Sigmoid colon (tissue), 7 donors: ENCODE measurements around the gene SOX12. TPM values are rescaled to one million over a fixed set of nuclear protein-coding genes. Genes with fewer than 3 reads are reported as not detected.

Experiments used
- DNase-seq: peaks from one replicate; pipeline ENCODE4 v3.0.0-alpha.2; 2019
- H3K27ac ChIP-seq, 4 donors: fragments of 200-600 bp; sonication (generic); one replicate each; pipeline ENCODE4 v1.5.1; 2016 to 2019; ENCODE audit warnings: mild to moderate bottlenecking in 1 of 4
- H3K27me3 ChIP-seq, 3 donors: fragments of 200-600 bp; sonication (generic); one replicate each; pipeline ENCODE4 v1.5.1; 2019; ENCODE audit warnings: mild to moderate bottlenecking in 1 of 3
- H3K36me3 ChIP-seq, 4 donors: fragments of 200-600 bp; sonication (generic); one replicate each; pipeline ENCODE4 v1.5.1; 2016 to 2019
- H3K4me1 ChIP-seq, 4 donors: fragments of 200-600 bp; sonication (generic); one replicate each; pipeline ENCODE4 v1.5.1; 2017 to 2019
- H3K4me3 ChIP-seq, 4 donors: fragments of 200-600 bp; sonication (generic); one replicate each; pipeline ENCODE4 v1.5.1; 2017 to 2019; ENCODE audit warnings: mild to moderate bottlenecking in 2 of 4, moderate library complexity in 1 of 4
- H3K9me3 ChIP-seq, 4 donors: fragments of 200-600 bp in 3 of 4; sonication (generic) in 3 of 4; one replicate each; pipeline versions ENCODE4 v1.5.1 to v1.6.1; 2013 to 2019
- EP300 ChIP-seq, 4 donors: sonication (generic); formaldehyde crosslinking; IDR thresholded peaks; one replicate each; pipeline ENCODE4 v1.6.1; 2017; ENCODE audit warnings: antibody characterized with exemption in 4 of 4
- POLR2A ChIP-seq, 2 donors: fragments of 450-650 bp; IDR thresholded peaks; one replicate each; pipeline ENCODE4 v1.6.1; 2016; ENCODE audit warnings: antibody characterized with exemption in 2 of 2, mild to moderate bottlenecking in 2 of 2, moderate library complexity in 2 of 2
- POLR2AphosphoS5 ChIP-seq, 4 donors: sonication (generic); formaldehyde crosslinking; IDR thresholded peaks; one replicate each; pipeline ENCODE4 v1.6.1; 2017; ENCODE audit warnings: antibody characterized with exemption in 4 of 4
- WGBS, 2 donors: extraction: QIAGEN DNeasy Blood & Tissue Kit; methylation state at CpG; one replicate each; pipeline ENCODE4 v1.1.7; 2013; 5-methylcytosine and 5-hydroxymethylcytosine counted together
- intact Hi-C: fragments of 100-400 bp; cut with DNase I; formaldehyde crosslinking; loops from one replicate; pipeline ENCODE4 v1.15.1; 2023
- polyA plus RNA-seq, 3 donors: library from polyadenylated mRNA; stranded (reverse); fragments of 200-250 nt; gene quantifications; one replicate each; pipeline ENCODE4 v1.2.3, GENCODE V29; 2013
- total RNA-seq, 4 donors: library from RNA; depleted of rRNA; stranded (reverse); fragments of >200 nt; gene quantifications; one replicate each; pipeline ENCODE4 v1.1.0, GENCODE V29; 2016
- TF ChIP-seq, protein P1 (sequence below), 4 experiments: fragments of 450-650 bp in 3 of 4; fragments of 200-600 bp in 1 of 4; IDR thresholded peaks; one replicate each; pipeline ENCODE4 v1.5.1; 2016 to 2019; ENCODE audit warnings: antibody characterized with exemption in 4 of 4, mild to moderate bottlenecking in 3 of 4, moderate library complexity in 2 of 4
- donor health status: healthy with polysubstance abuse.
- donor health status: Bipolar disorder and iron deficiency.
- donor health status: healthy.

The SOX12 gene
- total and polyA plus RNA-seq, 7 donors = 1.2 to 9.7 (median 3.9) TPM

DNA sequence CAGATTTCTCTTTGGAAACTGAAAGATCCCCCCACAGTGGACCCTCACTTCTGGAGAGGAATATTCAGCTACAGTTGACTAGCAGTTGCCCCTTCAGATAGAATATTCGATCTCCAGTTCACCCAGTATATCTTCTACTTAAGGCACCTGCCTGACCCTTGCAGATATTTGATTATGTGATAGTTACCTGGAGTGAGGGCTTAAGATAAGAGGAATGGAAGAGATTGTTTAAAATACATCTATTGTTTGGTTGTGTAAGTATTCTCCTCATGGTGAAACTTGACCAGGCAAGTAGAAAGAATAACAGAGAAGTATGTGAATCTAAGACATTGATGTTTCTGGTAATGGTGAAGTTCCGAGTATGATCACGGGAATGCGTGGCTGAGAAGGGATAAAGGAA lies 29.5 kb upstream of the SOX12 start:
- H3K27me3 ChIP-seq = no peaks in the 10 kb centered on the region
- H3K4me1 ChIP-seq = peaks cover 0 to 39% (median 36%) of the 10 kb centered on the region in 4 donors
- H3K27ac ChIP-seq = no peak overlapping the region
- intact Hi-C loops = no loop called here
- WGBS, 2 donors = 93 to 95% methylated on average over 4 of the region's 4 CpGs
- TF ChIP-seq, protein P1, sequence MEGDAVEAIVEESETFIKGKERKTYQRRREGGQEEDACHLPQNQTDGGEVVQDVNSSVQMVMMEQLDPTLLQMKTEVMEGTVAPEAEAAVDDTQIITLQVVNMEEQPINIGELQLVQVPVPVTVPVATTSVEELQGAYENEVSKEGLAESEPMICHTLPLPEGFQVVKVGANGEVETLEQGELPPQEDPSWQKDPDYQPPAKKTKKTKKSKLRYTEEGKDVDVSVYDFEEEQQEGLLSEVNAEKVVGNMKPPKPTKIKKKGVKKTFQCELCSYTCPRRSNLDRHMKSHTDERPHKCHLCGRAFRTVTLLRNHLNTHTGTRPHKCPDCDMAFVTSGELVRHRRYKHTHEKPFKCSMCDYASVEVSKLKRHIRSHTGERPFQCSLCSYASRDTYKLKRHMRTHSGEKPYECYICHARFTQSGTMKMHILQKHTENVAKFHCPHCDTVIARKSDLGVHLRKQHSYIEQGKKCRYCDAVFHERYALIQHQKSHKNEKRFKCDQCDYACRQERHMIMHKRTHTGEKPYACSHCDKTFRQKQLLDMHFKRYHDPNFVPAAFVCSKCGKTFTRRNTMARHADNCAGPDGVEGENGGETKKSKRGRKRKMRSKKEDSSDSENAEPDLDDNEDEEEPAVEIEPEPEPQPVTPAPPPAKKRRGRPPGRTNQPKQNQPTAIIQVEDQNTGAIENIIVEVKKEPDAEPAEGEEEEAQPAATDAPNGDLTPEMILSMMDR (IDR thresholded peaks at IDR 0.05) = no peak
- TF ChIP-seq EP300 (IDR thresholded peaks at IDR 0.05) (no peak), POLR2A (IDR thresholded peaks at IDR 0.05) (no peak), POLR2AphosphoS5 (IDR thresholded peaks at IDR 0.05) (no peak)
- no peak overlapping the region for H3K4me3 ChIP-seq
- no peak for DNase-seq
- no peaks in the 10 kb centered on the region for H3K9me3 ChIP-seq
- no peaks in the 10 kb centered on the region for H3K36me3 ChIP-seq

DNA sequence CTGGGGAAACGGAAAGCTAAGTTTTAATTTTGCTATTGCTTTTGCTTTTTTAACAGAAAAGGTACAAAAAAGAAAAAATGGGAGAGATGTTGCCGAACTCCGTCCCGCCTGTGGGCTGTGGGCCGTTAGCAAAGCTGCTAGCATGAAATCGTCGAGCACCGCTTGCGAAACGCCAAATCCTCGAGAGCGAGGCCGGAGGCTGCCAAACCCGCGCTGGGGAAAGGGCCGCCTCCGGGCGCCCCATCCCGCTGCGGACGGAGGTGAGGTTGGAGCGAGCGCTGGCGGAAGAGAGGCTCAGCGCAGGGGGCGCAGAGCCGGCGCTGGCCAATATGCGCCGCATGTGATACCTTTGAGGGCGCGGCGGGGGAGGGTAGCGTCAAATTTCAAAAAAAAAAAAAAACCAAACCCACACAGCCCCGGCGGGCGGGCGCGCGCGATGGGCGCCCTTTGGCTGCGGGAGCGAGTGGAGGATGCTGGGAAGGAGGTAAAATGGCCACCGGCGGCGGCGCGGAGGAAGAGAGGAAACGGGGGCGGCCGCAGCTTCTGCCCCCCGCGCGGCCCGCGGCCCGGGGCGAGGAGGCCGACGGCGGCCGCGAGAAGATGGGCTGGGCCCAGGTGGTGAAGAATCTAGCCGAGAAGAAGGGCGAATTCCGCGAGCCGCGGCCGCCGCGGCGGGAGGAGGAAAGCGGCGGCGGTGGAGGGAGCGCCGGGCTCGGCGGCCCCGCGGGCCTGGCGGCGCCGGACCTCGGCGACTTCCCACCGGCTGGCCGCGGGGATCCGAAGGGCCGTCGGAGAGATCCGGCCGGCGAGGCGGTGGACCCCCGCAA lies 28.0 kb upstream of the SOX12 start, which contains the start of gene ZCCHC3:
ZCCHC3 (plus strand) TSS at position 473 of the 827 bp plus-strand sequence; CDS start at position 490, 17 bp downstream.
- TF ChIP-seq EP300 (IDR thresholded peaks at IDR 0.05) (peak in 2 of 4 donors; percentile 11 to 35), POLR2AphosphoS5 (IDR thresholded peaks at IDR 0.05) (peak; percentile 56 to 87 (median 79)), POLR2A (IDR thresholded peaks at IDR 0.05) (peak in 1 of 2 donors; percentile 17)
- TF ChIP-seq, protein P1 (IDR thresholded peaks at IDR 0.05) = no peak
- Histone ChIP-seq H3K4me3 (peak within 1 kb of the TSS; percentile 73 to 95 (median 80)), H3K4me1 (peaks cover 0 to 45% (median 43%) of the 10 kb centered on the region in 4 donors), H3K9me3 (no peaks in the 10 kb centered on the region), H3K27ac (peak within 1 kb of the TSS; percentile 94 to 98 (median 97)), H3K36me3 (no peaks in the 10 kb centered on the region), H3K27me3 (no peaks in the 10 kb centered on the region)
- 0 to 1% methylated on average over 99 of the region's 99 CpGs for WGBS, 2 donors
- intact Hi-C loops = no loop called here
- DNase-seq = peak; percentile 96

DNA sequence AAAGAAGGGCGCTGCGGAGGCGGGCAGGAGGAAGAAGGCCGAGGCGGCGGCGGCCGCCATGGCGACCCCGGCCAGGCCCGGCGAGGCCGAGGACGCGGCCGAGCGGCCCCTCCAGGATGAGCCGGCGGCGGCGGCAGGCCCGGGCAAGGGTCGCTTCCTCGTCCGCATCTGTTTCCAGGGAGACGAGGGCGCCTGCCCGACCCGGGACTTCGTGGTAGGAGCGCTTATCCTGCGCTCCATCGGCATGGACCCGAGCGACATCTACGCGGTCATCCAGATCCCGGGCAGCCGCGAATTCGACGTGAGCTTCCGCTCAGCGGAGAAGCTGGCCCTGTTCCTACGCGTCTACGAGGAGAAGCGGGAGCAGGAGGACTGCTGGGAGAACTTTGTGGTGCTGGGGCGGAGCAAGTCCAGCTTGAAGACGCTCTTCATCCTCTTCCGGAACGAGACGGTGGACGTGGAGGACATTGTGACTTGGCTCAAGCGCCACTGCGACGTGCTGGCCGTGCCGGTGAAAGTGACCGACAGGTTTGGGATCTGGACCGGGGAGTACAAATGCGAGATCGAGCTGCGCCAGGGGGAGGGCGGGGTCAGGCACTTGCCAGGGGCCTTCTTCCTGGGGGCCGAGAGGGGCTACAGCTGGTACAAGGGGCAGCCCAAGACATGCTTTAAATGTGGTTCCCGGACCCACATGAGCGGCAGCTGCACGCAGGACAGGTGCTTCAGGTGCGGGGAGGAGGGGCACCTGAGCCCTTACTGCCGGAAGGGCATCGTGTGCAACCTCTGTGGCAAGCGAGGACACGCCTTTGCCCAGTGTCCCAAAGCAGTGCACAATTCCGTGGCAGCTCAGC lies 27.2 kb upstream of the SOX12 start:
- peaks cover 0 to 45% (median 43%) of the 10 kb centered on the region in 4 donors for H3K4me1 ChIP-seq
- intact Hi-C loops = loop anchor here (1.0 kb wide), 1 partner anchor 26 kb away; no protein-coding TSS in a partner anchor
- H3K9me3 ChIP-seq = no peaks in the 10 kb centered on the region
- peak; percentile 84 for DNase-seq
- peak overlapping the region; percentile 73 to 95 (median 80) for H3K4me3 ChIP-seq
- no peak for TF ChIP-seq EP300 (IDR thresholded peaks at IDR 0.05)
- TF ChIP-seq POLR2AphosphoS5 (IDR thresholded peaks at IDR 0.05) = peak; percentile 25 to 78 (median 56)
- peak in 1 of 2 donors; percentile 8 for TF ChIP-seq POLR2A (IDR thresholded peaks at IDR 0.05)
- H3K36me3 ChIP-seq = no peaks in the 10 kb centered on the region
- WGBS, 2 donors = 0% methylated on average over 75 of the region's 75 CpGs
- no peaks in the 10 kb centered on the region for H3K27me3 ChIP-seq
- H3K27ac ChIP-seq = peak overlapping the region; percentile 94 to 98 (median 97)

DNA sequence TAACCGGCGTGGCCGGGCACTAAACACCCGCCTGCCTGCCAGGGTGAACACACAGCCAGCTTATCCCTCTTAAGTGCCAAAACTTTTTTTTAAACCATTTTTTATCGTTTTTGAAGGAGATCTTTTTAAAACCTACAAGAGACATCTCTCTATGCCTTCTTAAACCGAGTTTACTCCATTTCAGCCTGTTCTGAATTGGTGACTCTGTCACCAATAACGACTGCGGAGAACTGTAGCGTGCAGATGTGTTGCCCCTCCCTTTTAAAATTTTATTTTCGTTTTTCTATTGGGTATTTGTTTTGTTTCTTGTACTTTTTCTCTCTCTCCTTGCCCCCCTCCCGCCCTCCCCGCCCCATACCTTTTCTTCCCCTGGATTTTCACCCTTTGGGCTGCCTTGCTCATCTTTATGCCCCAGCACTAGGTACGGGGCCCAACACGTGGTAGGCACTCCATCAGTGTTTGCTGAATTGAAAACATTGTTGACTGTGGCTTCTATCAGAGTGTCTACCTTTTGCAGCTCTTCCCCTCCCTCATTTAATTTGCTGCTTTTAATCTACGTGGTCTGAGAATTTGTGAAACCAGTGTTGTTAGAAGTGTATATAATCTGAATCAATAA lies 26.5 kb upstream of the SOX12 start:
- Histone ChIP-seq H3K27ac (peak overlapping the region; percentile 94 to 98 (median 97)), H3K9me3 (no peaks in the 10 kb centered on the region), H3K27me3 (no peaks in the 10 kb centered on the region), H3K36me3 (no peaks in the 10 kb centered on the region), H3K4me1 (peaks cover 0 to 45% (median 43%) of the 10 kb centered on the region in 4 donors), H3K4me3 (peak overlapping the region; percentile 73 to 95 (median 80))
- no peak for DNase-seq
- 7 to 13% methylated on average over 15 of the region's 15 CpGs for WGBS, 2 donors
- TF ChIP-seq EP300 (IDR thresholded peaks at IDR 0.05) (no peak), POLR2A (IDR thresholded peaks at IDR 0.05) (no peak), POLR2AphosphoS5 (IDR thresholded peaks at IDR 0.05) (no peak)
- TF ChIP-seq, protein P1 (IDR thresholded peaks at IDR 0.05) = no peak
- intact Hi-C loops = loop anchor here (1.0 kb wide), 1 partner anchor 25 kb away; no protein-coding TSS in a partner anchor
